OCI-LY3 (cell line): Measurements from ENCODE around the gene NUDCD3.

Experiments used
- H2AFZ ChIP-seq: fragments of 200-600, 300-600 bp; shearing (Covaris generic); 2 replicates; pipeline ENCODE4 v1.6.0; 2014; ENCODE audit warnings: antibody characterized with exemption, low read depth, low read length
- H3K27ac ChIP-seq: fragments of 200-600, 300-600 bp; sonication (generic); 2 replicates; pipeline ENCODE4 v1.5.1; 2014; ENCODE audit warnings: mild to moderate bottlenecking, low read length, moderate library complexity, mixed read lengths
- H3K27me3 ChIP-seq: fragments of 200-600, 300-600 bp; sonication (generic); 2 replicates; pipeline ENCODE4 v1.6.1; 2014; ENCODE audit warnings: low read depth, low read length, mixed read lengths
- H3K36me3 ChIP-seq: fragments of 200-600, 300-600 bp; sonication (generic); replicated peaks from 2 replicates; pipeline ENCODE3; 2014; ENCODE audit warnings: low read depth, low read length, mixed read lengths
- H3K4me1 ChIP-seq: fragments of 300-600, 200-600 bp; sonication (generic); 2 replicates; pipeline ENCODE4 v1.6.1; 2014; ENCODE audit warnings: low read length, mixed read lengths
- H3K4me2 ChIP-seq: fragments of 200-600, 300-600 bp; sonication (generic); 2 replicates; pipeline ENCODE4 v1.6.1; 2014; ENCODE audit warnings: low read length, mixed read lengths
- H3K4me3 ChIP-seq: fragments of 300-600, 200-600 bp; sonication (generic); 2 replicates; pipeline ENCODE4 v1.5.1; 2014; ENCODE audit warnings: antibody characterized with exemption, mild to moderate bottlenecking, low read length, moderate library complexity
- H3K79me2 ChIP-seq: fragments of 300-600, 200-600 bp; shearing (Covaris generic); 2 replicates; pipeline ENCODE4 v1.6.1; 2014; ENCODE audit warnings: mild to moderate bottlenecking, low read length, mixed read lengths
- H3K9ac ChIP-seq: fragments of 300-600, 200-600 bp; shearing (Covaris generic); 2 replicates; pipeline ENCODE4 v1.6.0; 2014; ENCODE audit warnings: mild to moderate bottlenecking, low read length, moderate library complexity
- H3K9me3 ChIP-seq: fragments of 200-600, 300-600 bp; shearing (Covaris generic); 2 replicates; pipeline ENCODE4 v1.6.1; 2014; ENCODE audit warnings: low read length, mixed read lengths; ENCODE audit not compliant: insufficient read depth
- H4K20me1 ChIP-seq: fragments of 200-600, 300-600 bp; sonication (generic); 2 replicates; pipeline ENCODE4 v1.6.1; 2016; ENCODE audit warnings: low read length, mixed read lengths; ENCODE audit not compliant: insufficient read depth
- CTCF ChIP-seq: fragments of 200-600, 300-600 bp; sonication (generic); IDR thresholded peaks from 2 replicates; pipeline ENCODE4 v1.5.1; 2014; ENCODE audit warnings: antibody characterized with exemption, low read length, low read depth
- EZH2phosphoT487 ChIP-seq: fragments of 200-600 bp; shearing (Covaris generic); IDR thresholded peaks from 2 replicates; pipeline ENCODE4 v1.6.1; 2018; ENCODE audit warnings: antibody characterized with exemption, mixed run types, low read depth

Gene NUDCD3

GRCh38 chr7:44497155-44498027, 6.9 kb upstream of the NUDCD3 start:
- no peak overlapping the region for H3K9ac ChIP-seq
- H3K27ac ChIP-seq = no peak overlapping the region
- no peaks in the 10 kb centered on the region for H4K20me1 ChIP-seq
- TF ChIP-seq CTCF (no peak), EZH2phosphoT487 (no peak)
- H3K4me1 ChIP-seq = no peaks in the 10 kb centered on the region
- no peak overlapping the region for H3K4me2 ChIP-seq
- H2AFZ ChIP-seq = no peak overlapping the region
- no peaks in the 10 kb centered on the region for H3K27me3 ChIP-seq
- H3K36me3 ChIP-seq = no peaks in the 10 kb centered on the region
- no peaks in the 10 kb centered on the region for H3K9me3 ChIP-seq
- H3K79me2 ChIP-seq = no peaks in the 10 kb centered on the region
- H3K4me3 ChIP-seq = no peak overlapping the region

GRCh38 chr7:44496385-44496784, 5.9 kb upstream of the NUDCD3 start:
- Histone ChIP-seq H3K9me3 (no peaks in the 10 kb centered on the region), H4K20me1 (no peaks in the 10 kb centered on the region), H3K9ac (no peak overlapping the region), H3K4me2 (no peak overlapping the region), H3K79me2 (no peaks in the 10 kb centered on the region), H3K4me3 (no peak overlapping the region), H3K4me1 (peaks cover 1% of the 10 kb centered on the region; the same call in 1 of the 2 replicates), H3K27ac (no peak overlapping the region), H3K36me3 (no peaks in the 10 kb centered on the region), H2AFZ (no peak overlapping the region), H3K27me3 (no peaks in the 10 kb centered on the region)
- TF ChIP-seq EZH2phosphoT487 = no peak

- no peak overlapping the region for H3K4me2 ChIP-seq
- H3K9ac ChIP-seq = no peak overlapping the region
- no peak for TF ChIP-seq EZH2phosphoT487
- H4K20me1 ChIP-seq = no peaks in the 10 kb centered on the region
- no peaks in the 10 kb centered on the region for H3K27me3 ChIP-seq
- H3K9me3 ChIP-seq = no peaks in the 10 kb centered on the region
- no peak overlapping the region for H3K4me3 ChIP-seq
- H3K79me2 ChIP-seq = peaks cover 4% of the 10 kb centered on the region
- peaks cover 4% of the 10 kb centered on the region; the same call in 1 of the 2 replicates for H3K4me1 ChIP-seq
- no peaks in the 10 kb centered on the region for H3K36me3 ChIP-seq
- no peak overlapping the region for H2AFZ ChIP-seq
- no peak overlapping the region for H3K27ac ChIP-seq
Observed at GRCh38 chr7:44494960-44495359, 4.5 kb upstream of the NUDCD3 start.

- H3K36me3 ChIP-seq = peaks cover 9% of the 10 kb centered on the region
- no peaks in the 10 kb centered on the region for H3K27me3 ChIP-seq
- peaks cover 16% of the 10 kb centered on the region; the same call in 1 of the 2 replicates for H4K20me1 ChIP-seq
- H3K9me3 ChIP-seq = no peaks in the 10 kb centered on the region
- peaks cover 17% of the 10 kb centered on the region for H3K4me1 ChIP-seq
- no peak for TF ChIP-seq EZH2phosphoT487
- no peak for TF ChIP-seq CTCF
- H3K4me2 ChIP-seq = peak overlapping the region; percentile 96
- peaks cover 41% of the 10 kb centered on the region for H3K79me2 ChIP-seq
- H3K9ac ChIP-seq = peak overlapping the region; percentile 89
- peak overlapping the region; percentile 84 for H3K4me3 ChIP-seq
- H3K27ac ChIP-seq = 0 out of 2 replicates have a peak overlapping the region, but pooled peaks have one; percentile 83
- H2AFZ ChIP-seq = peak overlapping the region; percentile 95
Observed at GRCh38 chr7:44491229-44491628, 771 bp upstream of the NUDCD3 start.

- H2AFZ ChIP-seq = peak overlapping the region; percentile 95; the same call in 1 of the 2 replicates
- no peaks in the 10 kb centered on the region for H3K9me3 ChIP-seq
- H3K9ac ChIP-seq = peak overlapping the region; percentile 89
- peaks cover 25% of the 10 kb centered on the region for H4K20me1 ChIP-seq
- H3K4me2 ChIP-seq = peak overlapping the region; percentile 96
- TF ChIP-seq CTCF (no peak), EZH2phosphoT487 (no peak)
- peaks cover 53% of the 10 kb centered on the region for H3K79me2 ChIP-seq
- H3K27ac ChIP-seq = peak overlapping the region; percentile 83
- peaks cover 17% of the 10 kb centered on the region for H3K4me1 ChIP-seq
- H3K36me3 ChIP-seq = peaks cover 20% of the 10 kb centered on the region
- no peaks in the 10 kb centered on the region for H3K27me3 ChIP-seq
- peak overlapping the region; percentile 84 for H3K4me3 ChIP-seq
Observed at GRCh38 chr7:44489955-44490350, 505 bp downstream of the NUDCD3 start.
